ENCODE data around the gene FAM118A.

FAM118A gene

DNA sequence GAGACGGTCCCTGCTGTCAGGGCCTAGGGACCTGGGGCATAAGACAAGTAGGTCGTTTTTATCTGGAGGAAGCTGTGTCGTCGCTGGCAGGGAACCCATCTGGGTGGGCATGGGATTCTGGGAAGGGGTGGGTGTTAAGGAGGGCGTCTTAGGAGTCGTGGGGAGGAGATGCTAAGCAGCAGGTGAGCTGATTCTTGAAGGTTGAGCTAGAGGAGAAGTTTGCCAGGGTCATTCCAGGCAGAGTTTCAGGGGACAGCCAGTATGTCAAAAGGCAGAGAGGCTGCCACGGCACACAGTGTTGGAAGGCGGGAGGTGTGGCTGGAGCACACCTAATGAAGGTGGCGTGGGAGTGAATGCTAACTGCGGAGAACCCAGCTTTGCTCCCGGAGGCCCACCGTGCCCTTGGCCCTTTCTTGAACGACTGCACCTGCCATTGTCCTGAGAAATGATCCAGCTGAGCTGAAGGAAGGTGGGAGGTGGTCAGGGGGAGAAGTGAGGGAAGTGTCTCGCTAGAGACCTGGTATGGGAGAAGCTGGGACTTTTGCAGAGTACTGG is 1.3 kb downstream of the FAM118A start:
- TF ChIP-seq, protein P1, sequence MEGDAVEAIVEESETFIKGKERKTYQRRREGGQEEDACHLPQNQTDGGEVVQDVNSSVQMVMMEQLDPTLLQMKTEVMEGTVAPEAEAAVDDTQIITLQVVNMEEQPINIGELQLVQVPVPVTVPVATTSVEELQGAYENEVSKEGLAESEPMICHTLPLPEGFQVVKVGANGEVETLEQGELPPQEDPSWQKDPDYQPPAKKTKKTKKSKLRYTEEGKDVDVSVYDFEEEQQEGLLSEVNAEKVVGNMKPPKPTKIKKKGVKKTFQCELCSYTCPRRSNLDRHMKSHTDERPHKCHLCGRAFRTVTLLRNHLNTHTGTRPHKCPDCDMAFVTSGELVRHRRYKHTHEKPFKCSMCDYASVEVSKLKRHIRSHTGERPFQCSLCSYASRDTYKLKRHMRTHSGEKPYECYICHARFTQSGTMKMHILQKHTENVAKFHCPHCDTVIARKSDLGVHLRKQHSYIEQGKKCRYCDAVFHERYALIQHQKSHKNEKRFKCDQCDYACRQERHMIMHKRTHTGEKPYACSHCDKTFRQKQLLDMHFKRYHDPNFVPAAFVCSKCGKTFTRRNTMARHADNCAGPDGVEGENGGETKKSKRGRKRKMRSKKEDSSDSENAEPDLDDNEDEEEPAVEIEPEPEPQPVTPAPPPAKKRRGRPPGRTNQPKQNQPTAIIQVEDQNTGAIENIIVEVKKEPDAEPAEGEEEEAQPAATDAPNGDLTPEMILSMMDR (IDR thresholded peaks at IDR 0.05; ENCODE audit: control insufficient read depth, insufficient read depth, low read depth, low read length, missing control alignments): no peak
- H3K4me3 ChIP-seq (ENCODE audit: control insufficient read depth, low read depth, low read length): peak overlapping the region; percentile 95

DNA sequence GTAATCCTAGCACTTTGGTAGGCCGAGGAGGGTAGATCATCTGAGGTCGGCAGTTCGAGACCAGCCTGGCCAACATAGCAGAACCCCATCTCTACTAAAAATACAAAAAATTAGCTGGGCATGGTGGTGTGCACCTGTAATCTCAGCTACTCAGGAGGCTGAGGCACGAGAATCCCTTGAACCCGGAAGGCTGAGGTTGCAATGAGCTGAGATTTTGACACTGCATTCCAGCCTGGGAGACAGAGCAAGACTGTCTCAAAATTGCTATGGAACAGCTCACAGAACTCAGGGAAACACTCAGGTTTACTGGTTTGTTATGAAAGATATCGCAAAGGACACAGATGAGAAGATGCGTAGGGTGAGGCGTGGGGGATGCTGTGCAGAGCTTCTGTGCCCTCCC is 2.7 kb downstream of the FAM118A start:
- H3K4me3 ChIP-seq (ENCODE audit: control insufficient read depth, low read depth, low read length): no peak overlapping the region
- TF ChIP-seq, protein P1 (IDR thresholded peaks at IDR 0.05; ENCODE audit: control insufficient read depth, insufficient read depth, low read depth, low read length, missing control alignments): no peak
- DNase-seq (ENCODE audit: low read depth): no peak

More for the DNA sequence above, 1.3 kb downstream of the FAM118A start:
- no peak for DNase-seq (ENCODE audit: low read depth)

DNA sequence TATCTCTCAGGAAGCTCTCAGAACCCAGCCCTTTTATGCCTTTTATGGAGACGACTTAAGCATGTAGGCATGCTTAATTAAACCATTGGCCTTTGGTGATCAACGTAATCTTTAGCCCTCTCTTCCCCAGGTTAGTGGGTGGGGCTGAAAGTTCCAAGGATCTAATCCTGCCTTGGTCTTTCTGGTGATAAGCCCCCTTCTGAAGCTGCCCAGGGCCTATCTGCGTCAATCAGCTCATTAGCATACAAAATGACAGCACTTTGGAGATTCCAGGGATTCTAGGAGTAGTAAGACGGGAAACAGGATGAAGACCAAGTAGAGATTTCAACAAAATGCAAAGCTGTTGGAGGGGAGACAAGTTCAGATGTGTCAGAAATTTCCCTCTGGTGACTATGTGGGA is 3.1 kb downstream of the FAM118A start:
- no peak overlapping the region for H3K4me3 ChIP-seq (ENCODE audit: control insufficient read depth, low read depth, low read length)
- TF ChIP-seq, protein P1 (IDR thresholded peaks at IDR 0.05; ENCODE audit: control insufficient read depth, insufficient read depth, low read depth, low read length, missing control alignments): no peak
- no peak for DNase-seq (ENCODE audit: low read depth)

DNA sequence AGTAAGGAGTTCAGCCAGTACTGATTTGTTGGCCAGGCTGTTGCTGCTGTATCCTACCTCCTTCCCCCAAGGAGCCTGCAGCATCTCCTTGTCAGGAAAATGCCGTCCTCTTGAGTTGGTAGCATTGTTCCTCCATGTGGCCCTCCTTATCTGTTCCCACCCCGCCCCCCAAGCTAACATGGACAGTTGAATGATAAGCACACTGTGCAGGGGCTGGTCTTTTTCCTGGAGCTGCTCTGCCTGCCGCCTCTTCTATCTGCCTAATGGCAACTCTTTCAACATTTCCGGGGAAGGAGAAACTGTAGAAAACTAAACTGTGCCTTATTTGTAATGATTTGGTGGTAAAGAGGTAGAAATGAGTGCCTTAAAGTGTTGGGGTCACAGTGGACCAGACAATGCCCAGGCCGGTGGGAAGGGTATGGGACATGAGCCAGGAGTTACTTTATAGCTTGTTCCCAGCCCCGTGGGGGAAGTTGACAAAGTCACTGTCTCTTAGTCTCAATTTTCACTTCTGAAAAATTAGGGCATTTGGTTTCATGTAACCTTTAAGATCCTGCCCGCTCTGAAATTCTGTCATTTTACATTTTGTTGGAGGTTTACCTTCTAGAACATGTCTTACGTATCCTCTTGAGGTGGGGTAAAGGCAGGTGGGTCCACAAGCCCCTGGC is 4.5 kb downstream of the FAM118A start:
- H3K4me3 ChIP-seq (ENCODE audit: control insufficient read depth, low read depth, low read length): no peak overlapping the region
- TF ChIP-seq, protein P1 (IDR thresholded peaks at IDR 0.05; ENCODE audit: control insufficient read depth, insufficient read depth, low read depth, low read length, missing control alignments): no peak
- no peak for DNase-seq (ENCODE audit: low read depth)

DNA sequence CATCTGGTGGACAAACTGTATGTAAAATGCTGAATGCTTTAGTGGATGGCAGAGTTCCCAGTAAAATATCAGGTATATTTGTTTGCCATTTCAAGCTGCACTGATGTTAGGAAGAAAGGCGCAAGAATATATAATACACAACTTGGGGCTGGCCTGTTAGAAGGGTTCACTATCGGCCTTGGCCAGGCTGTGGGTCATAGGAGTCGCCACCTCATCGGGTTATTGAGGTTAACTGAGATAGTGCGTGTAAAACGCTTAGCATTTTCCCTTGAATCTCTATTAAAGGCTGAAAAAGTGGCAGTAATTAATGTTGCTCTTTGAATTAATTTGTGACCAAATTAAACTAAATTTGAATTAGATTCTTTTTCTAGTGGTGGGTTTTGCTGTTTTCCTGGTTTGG is 5.1 kb downstream of the FAM118A start:
- no peak for DNase-seq (ENCODE audit: low read depth)
- TF ChIP-seq, protein P1 (IDR thresholded peaks at IDR 0.05; ENCODE audit: control insufficient read depth, insufficient read depth, low read depth, low read length, missing control alignments): no peak
- no peak overlapping the region for H3K4me3 ChIP-seq (ENCODE audit: control insufficient read depth, low read depth, low read length)

DNA sequence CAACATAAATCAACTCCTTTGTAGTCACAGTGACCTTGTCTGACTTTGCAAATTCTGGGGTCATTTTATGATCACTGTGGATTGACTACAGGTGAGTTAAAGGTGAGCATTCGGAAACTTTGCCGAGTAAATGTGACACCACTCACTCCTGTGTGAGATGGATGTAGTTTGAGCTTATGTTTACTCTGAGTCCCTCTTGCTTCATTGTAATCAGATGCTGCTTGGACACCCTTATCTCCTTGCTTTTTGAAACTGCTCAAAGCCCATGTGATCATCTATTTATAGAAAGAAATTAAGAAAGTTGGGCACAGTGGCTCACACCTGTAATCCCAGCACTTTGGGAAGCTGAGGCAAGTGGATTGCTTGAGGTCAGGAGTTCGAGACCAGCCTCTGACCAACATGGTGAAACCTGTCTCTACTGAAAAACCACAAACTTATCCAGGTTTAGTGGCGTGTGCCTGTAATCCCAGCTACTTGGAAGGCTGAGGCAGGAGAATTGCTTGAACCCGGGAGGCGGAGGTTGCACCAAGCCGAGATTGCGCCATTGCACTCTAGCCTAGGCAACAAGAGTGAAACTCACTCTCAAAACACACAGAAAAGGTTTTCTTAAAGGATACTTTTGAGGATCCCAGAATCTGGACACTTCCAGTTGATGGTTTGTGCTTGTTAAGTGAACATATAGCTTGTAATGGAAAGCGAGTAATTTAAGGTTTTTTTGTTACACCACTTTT is 7.2 kb downstream of the FAM118A start:
- TF ChIP-seq, protein P1 (IDR thresholded peaks at IDR 0.05; ENCODE audit: control insufficient read depth, insufficient read depth, low read depth, low read length, missing control alignments): no peak
- no peak for DNase-seq (ENCODE audit: low read depth)
- H3K4me3 ChIP-seq (ENCODE audit: control insufficient read depth, low read depth, low read length): no peak overlapping the region
